ENCODE measurements around the gene PPP3CA. TPM values are rescaled to one million over a fixed set of nuclear protein-coding genes. Genes with fewer than 3 reads are reported as not detected.
"Not testable (repeated sequence)": the region's sequence is repeated elsewhere in the genome, so short reads cannot be mapped to it uniquely, and the experiment has no call there.

PPP3CA gene
- total and polyA plus RNA-seq, 7 experiments from 2014 or later, result 2.9 to 30.9 (median 16.9) TPM

- Mint-ChIP-seq H3K36me3 (peaks cover 0 to 32% (median 15%) of the 10 kb centered on the region in 5 donors), H3K27ac (no peak overlapping the region), H3K27me3 (no peaks in the 10 kb centered on the region), H3K9me3 (peaks cover 0 to 2% (median 0%) of the 10 kb centered on the region in 11 donors), H3K4me3 (no peak overlapping the region), H3K4me1 (peaks cover 8 to 24% (median 12%) of the 10 kb centered on the region in 7 donors)
- ATAC-seq, result no peak
- CTCF ChIA-PET, result no interaction called here
- H3K36me3 ChIP-seq (ENCODE audit: control insufficient read depth in 2 of 3, insufficient read depth in 3 of 3, low read length in 3 of 3), result no peaks in the 10 kb centered on the region
- peaks cover 0 to 5% of the 10 kb centered on the region in 2 donors for H3K4me1 ChIP-seq (ENCODE audit: control insufficient read depth in 2 of 2, insufficient read depth in 2 of 2, low read length in 2 of 2)
- no peak overlapping the region for H3K4me3 ChIP-seq (ENCODE audit: low read length)
- no peak overlapping the region for H3K27ac ChIP-seq (ENCODE audit: low read depth, low read length)
- no peaks in the 10 kb centered on the region for H3K9me3 ChIP-seq (ENCODE audit: control insufficient read depth in 2 of 3, low read length in 3 of 3)
- POLR2A ChIA-PET, result no interaction called here
- intact Hi-C loops (cut with micrococcal nuclease), result no loop called here
- H3K27me3 ChIP-seq (ENCODE audit: control insufficient read depth in 2 of 2, insufficient read depth in 2 of 2, low read length in 2 of 2), result no peaks in the 10 kb centered on the region
- DNase-seq, result no peak
These were observed 246.3 kb downstream of the PPP3CA start for GRCh38 chr4:101101072-101101471.

- Histone ChIP-seq H3K27ac (ENCODE audit: low read depth, low read length) (no peak overlapping the region), H3K27me3 (ENCODE audit: control insufficient read depth in 2 of 2, insufficient read depth in 2 of 2, low read length in 2 of 2) (no peaks in the 10 kb centered on the region), H3K36me3 (ENCODE audit: control insufficient read depth in 2 of 3, insufficient read depth in 3 of 3, low read length in 3 of 3) (peaks cover 0 to 3% (median 0%) of the 10 kb centered on the region in 3 experiments), H3K4me1 (ENCODE audit: control insufficient read depth in 2 of 2, insufficient read depth in 2 of 2, low read length in 2 of 2) (peaks cover 0 to 1% of the 10 kb centered on the region in 2 donors), H3K9me3 (ENCODE audit: control insufficient read depth in 2 of 3, low read length in 3 of 3) (no peaks in the 10 kb centered on the region), H3K4me3 (ENCODE audit: low read length) (no peak overlapping the region)
- no peaks in the 10 kb centered on the region for H3K27me3 Mint-ChIP-seq
- no peak overlapping the region for H3K27ac Mint-ChIP-seq
- ATAC-seq (no peak), DNase-seq (no peak)
- intact Hi-C loops (cut with micrococcal nuclease), result no loop called here
- H3K4me1 Mint-ChIP-seq, result peaks cover 4 to 12% (median 6%) of the 10 kb centered on the region in 7 donors
- H3K4me3 Mint-ChIP-seq, result no peak overlapping the region
- peaks cover 0 to 4% (median 0%) of the 10 kb centered on the region in 11 donors for H3K9me3 Mint-ChIP-seq
- POLR2A ChIA-PET, result no interaction called here
- CTCF ChIA-PET, result no interaction called here
- peaks cover 3 to 35% (median 19%) of the 10 kb centered on the region in 5 donors for H3K36me3 Mint-ChIP-seq
These were observed 248.5 kb downstream of the PPP3CA start for GRCh38 chr4:101098666-101099400.

GRCh38 chr4:101092609-101093008 lies 254.7 kb downstream of the PPP3CA start:
- intact Hi-C loops (cut with micrococcal nuclease), result not testable (repeated sequence)

GRCh38 chr4:101089168-101089567 lies 258.2 kb downstream of the PPP3CA start:
- Histone ChIP-seq H3K27ac (ENCODE audit: low read depth, low read length) (no peak overlapping the region), H3K36me3 (ENCODE audit: control insufficient read depth in 2 of 3, insufficient read depth in 3 of 3, low read length in 3 of 3) (peaks cover 0 to 6% (median 0%) of the 10 kb centered on the region in 3 experiments), H3K9me3 (ENCODE audit: control insufficient read depth in 2 of 3, low read length in 3 of 3) (no peaks in the 10 kb centered on the region), H3K4me1 (ENCODE audit: control insufficient read depth in 2 of 2, insufficient read depth in 2 of 2, low read length in 2 of 2) (no peaks in the 10 kb centered on the region), H3K4me3 (ENCODE audit: low read length) (no peak overlapping the region), H3K27me3 (ENCODE audit: control insufficient read depth in 2 of 2, insufficient read depth in 2 of 2, low read length in 2 of 2) (no peaks in the 10 kb centered on the region)
- Mint-ChIP-seq H3K36me3 (peaks cover 13 to 55% (median 54%) of the 10 kb centered on the region in 5 donors), H3K27ac (peak overlapping the region in 1 of 9 donors; percentile 62), H3K27me3 (no peaks in the 10 kb centered on the region), H3K4me1 (peaks cover 0 to 5% (median 0%) of the 10 kb centered on the region in 7 donors), H3K4me3 (no peak overlapping the region), H3K9me3 (peaks cover 0 to 10% (median 2%) of the 10 kb centered on the region in 11 donors)
- DNase-seq, result no peak
- CTCF ChIA-PET, result no interaction called here
- intact Hi-C loops (cut with micrococcal nuclease), result loop anchor here in 1 of 2 donors (5.0 kb wide), 1 partner anchor 33 kb away; no protein-coding TSS in a partner anchor
- no peak for ATAC-seq
- POLR2A ChIA-PET, result no interaction called here

More at GRCh38 chr4:101092609-101093008, 254.7 kb downstream of the PPP3CA start:
- Mint-ChIP-seq H3K9me3 (peaks cover 0 to 10% (median 2%) of the 10 kb centered on the region in 11 donors), H3K36me3 (peaks cover 13 to 44% (median 38%) of the 10 kb centered on the region in 5 donors)
- H3K27ac ChIP-seq (ENCODE audit: low read depth, low read length); H3K9me3 ChIP-seq (ENCODE audit: control insufficient read depth in 2 of 3, low read length in 3 of 3); POLR2A ChIA-PET; H3K4me3 Mint-ChIP-seq; H3K36me3 ChIP-seq (ENCODE audit: control insufficient read depth in 2 of 3, insufficient read depth in 3 of 3, low read length in 3 of 3); H3K27me3 Mint-ChIP-seq; DNase-seq; H3K27me3 ChIP-seq (ENCODE audit: control insufficient read depth in 2 of 2, insufficient read depth in 2 of 2, low read length in 2 of 2); H3K4me1 ChIP-seq (ENCODE audit: control insufficient read depth in 2 of 2, insufficient read depth in 2 of 2, low read length in 2 of 2); H3K4me3 ChIP-seq (ENCODE audit: low read length); ATAC-seq; H3K27ac Mint-ChIP-seq; H3K4me1 Mint-ChIP-seq; CTCF ChIA-PET: not testable (repeated sequence)

- H3K4me1 ChIP-seq (ENCODE audit: control insufficient read depth in 2 of 2, insufficient read depth in 2 of 2, low read length in 2 of 2), result no peaks in the 10 kb centered on the region
- H3K4me3 ChIP-seq (ENCODE audit: low read length), result no peak overlapping the region
- peaks cover 4 to 56% (median 49%) of the 10 kb centered on the region in 5 donors for H3K36me3 Mint-ChIP-seq
- ATAC-seq (no peak), DNase-seq (no peak)
- no peaks in the 10 kb centered on the region for H3K36me3 ChIP-seq (ENCODE audit: control insufficient read depth in 2 of 3, insufficient read depth in 3 of 3, low read length in 3 of 3)
- H3K27ac ChIP-seq (ENCODE audit: low read depth, low read length), result no peak overlapping the region
- POLR2A ChIA-PET, result no interaction called here
- no peaks in the 10 kb centered on the region for H3K9me3 ChIP-seq (ENCODE audit: control insufficient read depth in 2 of 3, low read length in 3 of 3)
- CTCF ChIA-PET, result no interaction called here
- intact Hi-C loops (cut with micrococcal nuclease), result loop anchor here in 1 of 2 donors (5.0 kb wide), 1 partner anchor 35 kb away; no protein-coding TSS in a partner anchor
- peak overlapping the region in 1 of 9 donors; percentile 4 for H3K27ac Mint-ChIP-seq
- H3K4me1 Mint-ChIP-seq, result peaks cover 0 to 5% (median 0%) of the 10 kb centered on the region in 7 donors
- H3K9me3 Mint-ChIP-seq, result no peaks in the 10 kb centered on the region
- H3K4me3 Mint-ChIP-seq, result no peak overlapping the region
- H3K27me3 Mint-ChIP-seq, result no peaks in the 10 kb centered on the region
- H3K27me3 ChIP-seq (ENCODE audit: control insufficient read depth in 2 of 2, insufficient read depth in 2 of 2, low read length in 2 of 2), result no peaks in the 10 kb centered on the region
These were observed 260.3 kb downstream of the PPP3CA start for GRCh38 chr4:101086801-101087586.

GRCh38 chr4:101083131-101083530 lies 264.2 kb downstream of the PPP3CA start:
- no peaks in the 10 kb centered on the region for H3K27me3 ChIP-seq (ENCODE audit: control insufficient read depth in 2 of 2, insufficient read depth in 2 of 2, low read length in 2 of 2)
- no peak overlapping the region for H3K27ac ChIP-seq (ENCODE audit: low read depth, low read length)
- H3K9me3 ChIP-seq (ENCODE audit: control insufficient read depth in 2 of 3, low read length in 3 of 3), result no peaks in the 10 kb centered on the region
- H3K9me3 Mint-ChIP-seq, result no peaks in the 10 kb centered on the region
- H3K27me3 Mint-ChIP-seq, result no peaks in the 10 kb centered on the region
- H3K4me3 ChIP-seq (ENCODE audit: low read length), result no peak overlapping the region
- H3K4me1 Mint-ChIP-seq, result peaks cover 0 to 1% (median 0%) of the 10 kb centered on the region in 7 donors
- no peak overlapping the region for H3K27ac Mint-ChIP-seq
- no peak overlapping the region for H3K4me3 Mint-ChIP-seq
- peaks cover 6 to 65% (median 47%) of the 10 kb centered on the region in 5 donors for H3K36me3 Mint-ChIP-seq
- intact Hi-C loops (cut with micrococcal nuclease), result no loop called here
- no peak for ATAC-seq
- no peak for DNase-seq
- CTCF ChIA-PET, result no interaction called here
- H3K36me3 ChIP-seq (ENCODE audit: control insufficient read depth in 2 of 3, insufficient read depth in 3 of 3, low read length in 3 of 3), result no peaks in the 10 kb centered on the region
- POLR2A ChIA-PET, result no interaction called here
- no peaks in the 10 kb centered on the region for H3K4me1 ChIP-seq (ENCODE audit: control insufficient read depth in 2 of 2, insufficient read depth in 2 of 2, low read length in 2 of 2)

Measured in naive thymus-derived CD4-positive, alpha-beta T cell (primary cell).